Activated B cell treated with CpG ODN at 0.5 μM for 24 hours (primary cell): ENCODE results near the gene THUMPD2. TPM values are rescaled to one million over a fixed set of nuclear protein-coding genes. Genes with fewer than 3 reads are reported as not detected.
"Not testable (repeated sequence)": the region's sequence is repeated elsewhere in the genome, so short reads cannot be mapped to it uniquely, and the experiment has no call there.

Experiments used
- ATAC-seq: fragments of 200-7000 bp; cut with Tn5 transposase; one replicate; pipeline ENCODE4 v1.10.0; 2021; ENCODE audit warnings: low read depth, mild to moderate bottlenecking, moderate library complexity
- CTCF ChIA-PET: fragments of 350-600 bp; sonication (Branson Sonifier 250); formaldehyde crosslinking; loops from one replicate; lab custom pipeline; 2021; ENCODE audit warnings: antibody characterized with exemption; lab: Charles Lee
- POLR2A ChIA-PET: fragments of 350-600 bp; sonication (Branson Sonifier 250); formaldehyde crosslinking; loops from one replicate; lab custom pipeline; 2021; ENCODE audit warnings: antibody characterized with exemption; lab: Charles Lee
- DNase-seq: peaks from one replicate; pipeline ENCODE4 v3.0.0; 2022
- H3K27ac Mint-ChIP-seq: one replicate; pipeline ENCODE4 v1.8.0; 2020; ENCODE audit warnings: mixed read lengths
- H3K27me3 Mint-ChIP-seq: one replicate; pipeline ENCODE4 v1.8.0; 2021; ENCODE audit warnings: mixed read lengths
- H3K36me3 Mint-ChIP-seq: one replicate; pipeline ENCODE4 v1.8.0; 2021; ENCODE audit warnings: low read depth, mixed read lengths
- H3K4me1 Mint-ChIP-seq: one replicate; pipeline ENCODE4 v1.8.0; 2021; ENCODE audit warnings: mixed read lengths
- H3K4me3 Mint-ChIP-seq: one replicate; pipeline ENCODE4 v1.8.0; 2020; ENCODE audit warnings: mild to moderate bottlenecking, mixed read lengths
- H3K9me3 Mint-ChIP-seq: one replicate; pipeline ENCODE4 v1.8.0; 2020; ENCODE audit warnings: mixed read lengths
- intact Hi-C: fragments of 100-400 bp; cut with micrococcal nuclease; formaldehyde crosslinking; loops from one replicate; pipeline ENCODE4 v1.15.1; 2024
- total RNA-seq: library from RNA; stranded (reverse); gene quantifications from 2 replicates; pipeline ENCODE4 v1.2.3, GENCODE V29; 2022
- TF ChIP-seq, protein P1 (sequence below): fragments of 200-600 bp; IDR thresholded peaks from one replicate; pipeline ENCODE4 v1.8.0; 2022; ENCODE audit warnings: antibody characterized with exemption, mild to moderate bottlenecking

THUMPD2 gene
- total RNA-seq, 1 donor from 2014 or later, result 13.2 TPM

DNA sequence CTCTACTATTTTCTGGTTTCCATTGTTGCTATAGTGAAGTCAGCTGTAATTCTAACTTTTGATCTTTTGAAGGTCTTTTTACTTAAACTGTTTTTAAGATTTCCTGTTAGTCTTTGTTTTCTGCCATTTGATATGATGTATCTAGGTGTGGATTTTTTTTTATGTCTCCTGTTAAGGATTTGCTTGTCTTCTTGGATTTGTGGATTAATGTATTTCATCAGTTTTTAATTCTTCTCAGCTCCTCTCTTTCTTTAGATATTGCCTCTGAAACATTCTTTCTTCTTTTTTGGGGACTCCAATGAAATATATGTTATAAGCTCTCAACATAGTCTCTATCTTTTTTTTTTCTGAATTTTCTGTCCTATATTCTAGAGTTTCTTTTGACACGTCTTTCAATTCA, 24.8 kb upstream of the THUMPD2 start:
- TF ChIP-seq, protein P1, sequence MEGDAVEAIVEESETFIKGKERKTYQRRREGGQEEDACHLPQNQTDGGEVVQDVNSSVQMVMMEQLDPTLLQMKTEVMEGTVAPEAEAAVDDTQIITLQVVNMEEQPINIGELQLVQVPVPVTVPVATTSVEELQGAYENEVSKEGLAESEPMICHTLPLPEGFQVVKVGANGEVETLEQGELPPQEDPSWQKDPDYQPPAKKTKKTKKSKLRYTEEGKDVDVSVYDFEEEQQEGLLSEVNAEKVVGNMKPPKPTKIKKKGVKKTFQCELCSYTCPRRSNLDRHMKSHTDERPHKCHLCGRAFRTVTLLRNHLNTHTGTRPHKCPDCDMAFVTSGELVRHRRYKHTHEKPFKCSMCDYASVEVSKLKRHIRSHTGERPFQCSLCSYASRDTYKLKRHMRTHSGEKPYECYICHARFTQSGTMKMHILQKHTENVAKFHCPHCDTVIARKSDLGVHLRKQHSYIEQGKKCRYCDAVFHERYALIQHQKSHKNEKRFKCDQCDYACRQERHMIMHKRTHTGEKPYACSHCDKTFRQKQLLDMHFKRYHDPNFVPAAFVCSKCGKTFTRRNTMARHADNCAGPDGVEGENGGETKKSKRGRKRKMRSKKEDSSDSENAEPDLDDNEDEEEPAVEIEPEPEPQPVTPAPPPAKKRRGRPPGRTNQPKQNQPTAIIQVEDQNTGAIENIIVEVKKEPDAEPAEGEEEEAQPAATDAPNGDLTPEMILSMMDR, result no peak
- DNase-seq (no peak), ATAC-seq (no peak)
- ChIA-PET CTCF (no interaction called here), POLR2A (no interaction called here)
- Mint-ChIP-seq H3K27ac (no peak overlapping the region), H3K9me3 (peaks cover 35% of the 10 kb centered on the region), H3K4me1 (no peaks in the 10 kb centered on the region), H3K27me3 (peaks cover 5% of the 10 kb centered on the region), H3K4me3 (no peak overlapping the region), H3K36me3 (no peaks in the 10 kb centered on the region)
- intact Hi-C loops, result no loop called here

DNA sequence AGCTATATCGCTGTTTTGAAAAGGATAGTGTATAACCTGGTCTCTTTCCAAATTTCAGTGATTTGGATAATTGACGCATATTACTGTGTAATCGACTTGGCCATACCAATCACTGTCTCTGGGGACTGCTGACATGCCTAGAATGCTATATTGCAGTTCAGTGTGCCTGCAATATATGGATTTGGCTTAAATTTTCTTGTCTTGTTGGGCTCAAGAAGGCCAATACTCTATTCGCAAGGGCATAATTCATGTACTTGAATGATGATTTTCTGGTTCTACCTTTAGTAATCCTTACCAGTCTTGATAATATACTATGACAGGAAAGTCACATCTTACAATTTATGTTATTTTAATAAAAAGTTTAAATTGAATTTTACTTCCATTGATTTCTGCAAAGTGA, 21.7 kb upstream of the THUMPD2 start:
- no peak overlapping the region for H3K27ac Mint-ChIP-seq
- no peak for ATAC-seq
- H3K36me3 Mint-ChIP-seq, result no peaks in the 10 kb centered on the region
- H3K4me1 Mint-ChIP-seq, result no peaks in the 10 kb centered on the region
- TF ChIP-seq, protein P1, result no peak
- CTCF ChIA-PET, result no interaction called here
- POLR2A ChIA-PET, result no interaction called here
- no peak for DNase-seq
- intact Hi-C loops, result no loop called here
- no peak overlapping the region for H3K4me3 Mint-ChIP-seq
- H3K27me3 Mint-ChIP-seq, result peaks cover 5% of the 10 kb centered on the region
- peaks cover 21% of the 10 kb centered on the region for H3K9me3 Mint-ChIP-seq

DNA sequence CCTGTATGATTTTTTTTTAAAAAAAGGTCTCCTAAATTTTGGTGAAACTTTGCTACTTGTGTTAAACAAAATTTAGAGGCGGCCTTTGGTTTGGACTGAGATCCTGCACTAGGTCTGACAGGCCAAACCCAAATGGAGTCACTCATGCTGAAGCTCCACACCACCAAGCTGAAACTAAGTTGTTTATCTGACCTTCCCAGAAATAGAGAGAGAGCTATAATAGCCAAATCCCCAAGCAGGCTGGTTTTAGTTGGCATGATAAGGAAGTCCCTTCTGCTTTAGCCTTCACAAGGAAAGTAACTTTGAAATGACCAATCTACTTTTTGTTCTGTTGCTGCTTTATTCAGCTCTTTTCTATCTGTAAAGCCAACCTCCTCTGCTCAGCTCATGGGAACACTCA, 17.1 kb upstream of the THUMPD2 start:
- no peak overlapping the region for H3K4me3 Mint-ChIP-seq
- TF ChIP-seq, protein P1, result no peak
- H3K36me3 Mint-ChIP-seq, result no peaks in the 10 kb centered on the region
- ChIA-PET CTCF (no interaction called here), POLR2A (no interaction called here)
- intact Hi-C loops, result no loop called here
- H3K4me1 Mint-ChIP-seq, result no peaks in the 10 kb centered on the region
- H3K27me3 Mint-ChIP-seq, result no peaks in the 10 kb centered on the region
- ATAC-seq (no peak), DNase-seq (no peak)
- no peak overlapping the region for H3K27ac Mint-ChIP-seq
- H3K9me3 Mint-ChIP-seq, result peaks cover 7% of the 10 kb centered on the region

DNA sequence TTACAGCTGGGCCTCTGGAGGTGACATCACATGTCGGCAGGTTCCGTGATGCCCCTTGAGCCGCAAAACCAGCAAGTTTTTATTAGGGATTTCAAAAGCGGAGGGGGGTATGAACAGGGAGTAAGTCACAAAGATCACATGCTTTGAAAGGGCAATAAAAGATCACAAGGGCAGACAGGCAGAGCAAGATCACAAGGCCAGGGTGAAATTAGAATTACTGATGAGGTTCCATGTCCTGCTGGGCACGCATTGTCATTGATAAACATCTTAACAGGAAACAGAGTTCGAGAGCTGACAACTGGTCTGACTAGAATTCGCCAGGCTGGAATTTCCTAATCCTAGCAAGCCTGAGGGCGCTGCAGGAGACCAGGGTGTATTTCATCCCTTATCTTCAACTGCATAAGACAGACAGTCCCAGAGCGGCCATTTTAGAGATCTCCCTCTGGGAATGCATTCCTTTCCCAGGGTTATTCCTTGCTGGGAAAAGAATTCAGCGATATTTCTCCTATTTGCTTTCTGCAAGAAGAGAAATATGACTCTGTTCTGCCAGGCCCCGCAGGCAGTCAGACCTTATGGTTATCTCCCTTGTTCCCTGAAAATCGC, 11.3 kb upstream of the THUMPD2 start:
- POLR2A ChIA-PET, H3K36me3 Mint-ChIP-seq, H3K4me3 Mint-ChIP-seq, ATAC-seq, H3K27me3 Mint-ChIP-seq, intact Hi-C loops, H3K27ac Mint-ChIP-seq, CTCF ChIA-PET, H3K4me1 Mint-ChIP-seq, DNase-seq: not testable (repeated sequence)
- H3K9me3 Mint-ChIP-seq, result peaks cover 14% of the 10 kb centered on the region

DNA sequence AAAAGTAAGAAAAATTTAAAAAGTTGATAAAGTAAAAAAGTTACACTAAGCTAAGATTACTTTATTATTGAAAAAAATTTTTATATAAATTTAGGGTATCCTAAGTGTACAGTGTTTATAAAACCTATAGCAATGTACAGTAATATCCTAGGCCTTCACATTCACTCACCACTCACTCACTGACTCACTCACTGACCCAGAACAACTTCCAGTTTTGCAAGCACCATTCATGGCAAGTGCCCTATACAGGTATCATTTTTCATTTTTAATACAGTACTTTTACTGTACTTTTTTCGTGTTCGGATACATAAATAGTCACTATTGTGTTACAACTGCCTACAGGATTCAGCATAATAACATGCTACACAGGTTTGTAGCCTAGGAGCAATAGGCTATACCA, 8.9 kb upstream of the THUMPD2 start:
- intact Hi-C loops, result loop anchor here (1.0 kb wide), 1 partner anchor 35 kb away; no protein-coding TSS in a partner anchor
- TF ChIP-seq, protein P1, result no peak
- Mint-ChIP-seq H3K4me1 (no peaks in the 10 kb centered on the region), H3K36me3 (no peaks in the 10 kb centered on the region), H3K27ac (no peak overlapping the region), H3K27me3 (peaks cover 2% of the 10 kb centered on the region), H3K4me3 (no peak overlapping the region), H3K9me3 (peaks cover 14% of the 10 kb centered on the region)
- CTCF ChIA-PET, result no interaction called here
- POLR2A ChIA-PET, result no interaction called here
- ATAC-seq (no peak), DNase-seq (no peak)
